GM15510 (cell line): ENCODE results near the gene PHLDA1.

Experiments used
- POLR2A ChIP-seq: IDR thresholded peaks from 3 replicates; pipeline ENCODE4 v1.6.1; 2011; ENCODE audit warnings: borderline replicate concordance; ENCODE audit not compliant: insufficient read length; ENCODE audit errors: extremely low read depth

PHLDA1 gene

DNA sequence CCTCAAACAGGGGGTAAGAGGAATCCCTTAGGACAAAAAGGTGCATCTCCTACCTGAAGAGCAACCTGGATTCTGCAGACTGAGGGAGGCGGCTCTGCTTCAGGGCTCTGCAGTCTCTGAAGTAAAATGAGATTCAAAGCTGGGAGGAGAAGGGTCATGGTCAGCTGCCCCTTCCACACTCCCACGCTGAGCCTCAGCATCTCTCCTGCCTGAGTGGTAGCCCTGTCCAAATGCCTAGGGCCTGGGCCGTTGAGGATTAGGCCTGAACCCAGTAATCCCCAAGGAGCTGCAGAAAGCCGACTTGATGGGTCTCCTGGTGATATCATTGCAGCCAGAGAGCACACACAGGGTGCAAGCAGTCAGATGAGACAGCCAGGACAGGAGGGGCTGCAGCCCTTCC is 18.9 kb downstream of the PHLDA1 start:
- TF ChIP-seq POLR2A = no peak

- no peak for TF ChIP-seq POLR2A
Observed at GRCh38 chr12:76010732-76011458, 20.7 kb downstream of the PHLDA1 start.

DNA sequence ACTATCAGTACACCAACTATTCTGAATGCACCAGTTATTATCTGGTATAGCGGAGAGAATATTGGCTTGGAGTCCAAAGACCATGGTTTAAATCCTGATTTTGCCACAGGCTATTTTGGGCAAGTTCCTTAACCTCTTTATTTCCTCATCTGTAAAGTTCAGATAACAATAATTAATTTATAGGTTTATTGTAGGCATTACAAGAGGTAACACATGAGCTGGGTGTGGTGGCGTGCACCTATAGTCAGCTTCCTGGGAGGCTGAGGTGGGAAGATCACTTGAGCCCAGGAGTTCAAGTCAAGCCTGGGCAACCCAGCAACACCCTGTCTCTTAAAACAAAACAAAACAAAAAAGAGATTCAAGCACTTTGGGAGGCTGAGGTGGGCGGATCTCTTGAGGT is 23.1 kb downstream of the PHLDA1 start:
- no peak for TF ChIP-seq POLR2A

GRCh38 chr12:76007640-76008039 is 23.9 kb downstream of the PHLDA1 start:
- no peak for TF ChIP-seq POLR2A

- no peak for TF ChIP-seq POLR2A
Observed at GRCh38 chr12:76006028-76006925, 25.3 kb downstream of the PHLDA1 start.

DNA sequence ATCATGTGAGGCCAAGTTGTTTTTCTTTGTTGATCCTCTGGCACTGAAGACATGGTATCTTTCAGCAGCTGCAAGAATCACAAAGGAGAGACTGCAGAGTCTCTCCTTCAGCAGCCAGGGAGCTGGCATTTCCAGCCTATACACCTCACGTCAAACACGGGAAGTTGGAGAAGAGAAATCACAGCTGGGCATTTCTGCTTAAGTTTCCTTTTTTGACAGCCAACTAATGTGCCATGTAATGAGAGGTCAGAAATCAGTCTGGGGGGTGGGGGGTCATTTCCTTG is 28.3 kb downstream of the PHLDA1 start:
- no peak for TF ChIP-seq POLR2A

GRCh38 chr12:76002598-76003354 is 28.8 kb downstream of the PHLDA1 start:
- no peak for TF ChIP-seq POLR2A

DNA sequence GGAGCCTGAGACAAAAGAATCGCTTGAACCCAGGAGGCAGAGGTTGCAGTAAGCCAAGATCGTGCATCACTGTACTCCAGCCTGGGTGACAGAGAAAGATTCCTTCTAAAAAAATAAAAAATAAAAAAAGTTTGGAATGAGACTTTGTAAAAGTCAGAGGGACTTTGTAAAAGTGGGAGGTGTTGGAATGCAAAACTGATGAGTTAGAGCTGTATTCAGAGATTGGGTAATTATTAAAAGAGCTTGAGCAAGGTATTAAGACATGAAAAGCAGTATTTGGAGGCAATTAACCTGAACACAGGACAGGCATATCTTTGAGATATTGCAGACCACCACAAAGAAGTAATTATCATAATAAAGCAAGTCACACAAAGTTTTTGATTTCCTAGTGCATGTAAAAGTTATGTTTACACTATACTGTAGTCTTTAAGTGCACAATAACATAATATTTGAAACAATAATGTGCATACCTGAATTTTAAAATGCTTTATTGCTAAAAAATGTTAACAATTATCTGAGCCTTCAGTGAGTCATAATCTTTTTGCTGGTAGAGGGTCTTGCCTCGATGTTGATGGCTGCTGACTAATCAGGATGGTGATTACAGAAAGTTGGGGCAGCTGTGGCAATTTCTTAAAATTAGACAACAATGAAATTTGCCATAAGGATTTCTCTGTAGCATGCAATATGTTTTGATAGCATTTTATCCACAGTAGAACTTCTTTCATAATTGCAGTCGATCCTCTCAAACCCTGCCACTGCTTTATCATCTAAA is 33.1 kb downstream of the PHLDA1 start:
- TF ChIP-seq POLR2A = no peak

DNA sequence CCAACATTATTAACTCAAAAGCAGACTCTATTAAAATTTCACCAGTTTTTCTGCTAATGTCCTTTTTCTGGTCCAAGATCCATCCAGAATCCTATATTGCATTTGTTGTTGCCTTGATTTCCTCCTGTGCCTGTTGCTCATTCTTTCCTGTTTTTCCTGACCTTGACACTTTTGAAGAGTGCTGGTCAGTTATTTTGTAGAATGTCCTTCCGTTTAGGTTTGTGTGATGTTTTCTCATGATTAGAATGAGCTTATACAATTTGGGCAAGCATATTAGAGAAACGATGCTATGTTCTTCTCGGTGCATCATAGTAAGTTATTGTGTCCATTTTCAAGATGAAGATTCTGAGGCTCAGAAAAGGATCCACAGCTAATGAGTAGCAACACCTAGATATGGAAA is 33.9 kb downstream of the PHLDA1 start:
- no peak for TF ChIP-seq POLR2A

GRCh38 chr12:75996861-75997447 is 34.6 kb downstream of the PHLDA1 start:
- TF ChIP-seq POLR2A = no peak

- no peak for TF ChIP-seq POLR2A
Observed at GRCh38 chr12:75995691-75996090, 35.9 kb downstream of the PHLDA1 start.

DNA sequence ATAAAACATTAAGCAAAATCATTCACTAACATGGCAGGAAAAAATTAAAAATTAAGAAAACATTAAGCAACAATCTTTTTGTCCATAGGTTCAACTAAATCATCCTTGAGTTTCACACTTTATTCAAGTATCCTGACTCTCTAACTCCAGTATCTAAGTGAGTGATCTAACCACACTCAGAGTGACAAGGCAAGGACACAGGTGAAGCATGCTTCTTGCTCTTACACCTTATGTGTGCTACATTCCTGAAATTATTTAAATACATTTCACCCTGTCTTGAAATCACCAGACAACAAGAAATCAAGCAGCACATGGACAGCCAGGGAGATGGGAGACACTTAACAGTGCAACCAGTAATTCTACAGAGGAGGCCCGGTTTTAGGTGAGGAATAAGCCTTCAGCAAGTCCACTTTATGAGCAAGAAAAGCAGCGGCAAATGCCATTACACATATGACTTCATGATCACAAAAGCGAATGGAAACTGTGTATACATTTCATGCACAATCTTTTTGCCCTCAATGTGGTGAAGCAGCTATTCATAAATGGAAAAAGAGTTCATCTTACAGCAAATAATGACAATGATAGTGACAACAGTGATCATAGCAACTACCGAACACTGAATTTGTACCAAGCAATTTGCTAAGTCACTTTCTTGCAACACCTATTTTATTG is 37.4 kb downstream of the PHLDA1 start:
- no peak for TF ChIP-seq POLR2A

GRCh38 chr12:75991753-75992152 is 39.8 kb downstream of the PHLDA1 start:
- no peak for TF ChIP-seq POLR2A
